HepG2 (cell line): ENCODE measurements around the gene LYPD3. TPM values are rescaled to one million over a fixed set of nuclear protein-coding genes. Genes with fewer than 3 reads are reported as not detected.

Experiments used
- AHDC1 ChIP-seq: sonication (generic); formaldehyde crosslinking; IDR thresholded peaks from 2 replicates; pipeline ENCODE4 v1.5.1; 2020; ENCODE audit warnings: mild to moderate bottlenecking, missing genetic modification reagents, borderline replicate concordance
- CREBL2 ChIP-seq: sonication (generic); formaldehyde crosslinking; IDR thresholded peaks from 2 replicates; pipeline ENCODE4 v1.8.1; 2023; ENCODE audit warnings: missing genetic modification reagents, mild to moderate bottlenecking, borderline replicate concordance
- FOXK1 ChIP-seq: sonication (generic); formaldehyde crosslinking; IDR thresholded peaks from 2 replicates; pipeline ENCODE4 v1.4.0; 2020; ENCODE audit warnings: low read depth, missing genetic modification reagents, borderline replicate concordance
- GABPA ChIP-seq, 2 experiments: IDR thresholded peaks; 2 replicates each; pipeline ENCODE4 v1.6.1; 2011 to 2016; ENCODE audit warnings: low read depth in 2 of 2, low read length in 1 of 2, missing biosample characterization in 1 of 2, missing genetic modification characterization in 1 of 2
- GMEB1 ChIP-seq: sonication (generic); formaldehyde crosslinking; IDR thresholded peaks from 2 replicates; pipeline ENCODE4 v1.5.1; 2020; ENCODE audit warnings: missing genetic modification reagents, mild to moderate bottlenecking, borderline replicate concordance
- GMEB2 ChIP-seq: IDR thresholded peaks from 2 replicates; pipeline ENCODE4 v1.6.1; 2016; ENCODE audit warnings: missing biosample characterization, missing genetic modification reagents, low read depth
- MTA1 ChIP-seq: sonication (generic); formaldehyde crosslinking; IDR thresholded peaks from 2 replicates; pipeline ENCODE4 v1.4.0; 2020; ENCODE audit warnings: missing genetic modification reagents, mild to moderate bottlenecking, borderline replicate concordance
- NFKBIZ ChIP-seq: IDR thresholded peaks from 2 replicates; pipeline ENCODE4 v1.6.1; 2018; ENCODE audit warnings: missing genetic modification reagents, missing compliant biosample characterization
- NPAS2 ChIP-seq: sonication (generic); formaldehyde crosslinking; IDR thresholded peaks from 2 replicates; pipeline ENCODE4 v1.8.0; 2022; ENCODE audit warnings: mild to moderate bottlenecking, missing genetic modification reagents, borderline replicate concordance
- PCBP2 ChIP-seq: fragments of 200-400 bp; formaldehyde crosslinking; optimal IDR thresholded peaks from 2 replicates; pipeline ENCODE3; 2018; ENCODE audit warnings: low read length, low read depth; ENCODE audit not compliant: poor library complexity, severe bottlenecking
- RBFOX2 ChIP-seq: fragments of 200-400 bp; formaldehyde crosslinking; IDR thresholded peaks from 2 replicates; pipeline ENCODE4 v1.6.1; 2017; ENCODE audit warnings: low read depth, mild to moderate bottlenecking, low read length
- SMAD1 ChIP-seq: sonication (generic); formaldehyde crosslinking; IDR thresholded peaks from 2 replicates; pipeline ENCODE4 v1.4.0; 2020; ENCODE audit warnings: missing genetic modification reagents, low read depth, mild to moderate bottlenecking, borderline replicate concordance
- SNAPC5 ChIP-seq: sonication (generic); formaldehyde crosslinking; IDR thresholded peaks from 2 replicates; pipeline ENCODE4 v1.8.1; 2023; ENCODE audit warnings: mild to moderate bottlenecking, missing genetic modification reagents, borderline replicate concordance
- TBX3 ChIP-seq: fragments of 450-650 bp; IDR thresholded peaks from 2 replicates; pipeline ENCODE4 v1.6.1; 2017; ENCODE audit warnings: antibody characterized with exemption, mild to moderate bottlenecking, inconsistent platforms, borderline replicate concordance
- TMF1 ChIP-seq: sonication (generic); formaldehyde crosslinking; IDR thresholded peaks from 2 replicates; pipeline ENCODE4 v1.8.1; 2022; ENCODE audit warnings: low read depth, missing genetic modification reagents
- ZBTB42 ChIP-seq: sonication (generic); formaldehyde crosslinking; IDR thresholded peaks from 2 replicates; pipeline ENCODE4 v1.5.0; 2020; ENCODE audit warnings: mild to moderate bottlenecking, missing genetic modification reagents
- ZNF138 ChIP-seq: sonication (generic); formaldehyde crosslinking; IDR thresholded peaks from 2 replicates; pipeline ENCODE4 v1.5.0; 2020; ENCODE audit warnings: mild to moderate bottlenecking, low read depth, missing genetic modification reagents
- ZNF333 ChIP-seq: sonication (generic); formaldehyde crosslinking; IDR thresholded peaks from 2 replicates; pipeline ENCODE4 v1.4.0; 2020; ENCODE audit warnings: mild to moderate bottlenecking, missing genetic modification reagents, borderline replicate concordance
- ZNF343 ChIP-seq: sonication (generic); formaldehyde crosslinking; IDR thresholded peaks from 2 replicates; pipeline ENCODE4 v1.4.0; 2020; ENCODE audit warnings: mild to moderate bottlenecking, missing genetic modification reagents
- ZNF747 ChIP-seq: sonication (generic); formaldehyde crosslinking; IDR thresholded peaks from 2 replicates; pipeline ENCODE4 v1.8.1; 2023; ENCODE audit warnings: missing genetic modification reagents, mild to moderate bottlenecking, borderline replicate concordance
- polyA plus RNA-seq, 8 experiments: library from polyadenylated mRNA; depleted of rRNA in 3 of 8; stranded (reverse) in 7 of 8; unstranded in 1 of 8; fragments of >200 nt; fragmentation: Illumina TruSeq in 4 of 8; extraction: Trizol in 4 of 8; gene quantifications; 2 replicates each; pipeline versions ENCODE4 v1.2.1 to v1.2.3, GENCODE V29; 2011 to 2016; ENCODE audit warnings: low read depth in 4 of 8, missing spikeins in 1 of 8, mixed read lengths in 1 of 8; ENCODE audit not compliant: insufficient read depth in 1 of 8
- total RNA-seq, 5 experiments: library from RNA; depleted of rRNA; stranded (reverse); fragments of >200 nt; fragmentation: Illumina TruSeq; extraction: Trizol; gene quantifications; 2 replicates each; pipeline ENCODE4 v1.2.3, GENCODE V29; 2016; ENCODE audit warnings: low read depth in 1 of 5

Gene LYPD3
- total and polyA plus RNA-seq, 2 of the 13 experiments (the other 11 are each of a cell fraction or from before 2014, with no cell fraction given), result 0.51 to 1.5 TPM

- TF ChIP-seq ZNF747 (0 out of 2 replicates have a peak, but pooled peaks have one; percentile 47), FOXK1 (peak; percentile 53; the same call in 1 of the 2 replicates), ZNF333 (peak; percentile 34; the same call in 1 of the 2 replicates), SNAPC5 (CRISPR knock-in tag) (no peak), PCBP2 (no peak), AHDC1 (0 out of 2 replicates have a peak, but pooled peaks have one; percentile 28), SMAD1 (no peak), TMF1 (CRISPR knock-in tag) (no peak), CREBL2 (CRISPR knock-in tag) (no peak), MTA1 (CRISPR knock-in tag) (0 out of 2 replicates have a peak, but pooled peaks have one; percentile 51), GMEB2 (CRISPR knock-in tag) (no peak), ZNF343 (CRISPR knock-in tag) (0 out of 2 replicates have a peak, but pooled peaks have one; percentile 28), GABPA (IDR thresholded peaks at IDR 0.05; ENCODE audit: low read depth, low read length) (no peak), GABPA (CRISPR knock-in tag; IDR thresholded peaks at IDR 0.05; ENCODE audit: low read depth) (peak; percentile 51; the same call in 1 of the 2 replicates), ZNF138 (CRISPR knock-in tag) (no peak), NPAS2 (CRISPR knock-in tag) (no peak), TBX3 (0 out of 2 replicates have a peak, but pooled peaks have one; percentile 53), ZBTB42 (CRISPR knock-in tag) (no peak), GMEB1 (CRISPR knock-in tag) (no peak; the same call in 1 of the 2 replicates), RBFOX2 (no peak), NFKBIZ (CRISPR knock-in tag) (no peak)
Observed at GRCh38 chr19:43499042-43499441, 33.6 kb upstream of the LYPD3 start (continued).
